ENCODE measurements around the gene POP5.
"Not testable (repeated sequence)": the region's sequence is repeated elsewhere in the genome, so short reads cannot be mapped to it uniquely, and the experiment has no call there.

The POP5 gene

GRCh38 chr12:120610560-120610959 lies 29.4 kb upstream of the POP5 start:
- TF ChIP-seq CTCF (IDR thresholded peaks at IDR 0.05), result no peak
- Histone ChIP-seq H3K4me2 (ENCODE audit: low read length) (no peak overlapping the region), H2AFZ (no peak overlapping the region), H3K9ac (no peak overlapping the region), H3K4me3 (ENCODE audit: low read depth, low read length) (no peak overlapping the region), H3K79me2 (no peaks in the 10 kb centered on the region), H3K27me3 (ENCODE audit: control insufficient read depth, insufficient read depth, low read length) (no peaks in the 10 kb centered on the region), H3K9me3 (ENCODE audit: control insufficient read depth, low read length) (no peaks in the 10 kb centered on the region), H3K4me1 (no peaks in the 10 kb centered on the region), H3K36me3 (ENCODE audit: control insufficient read depth, insufficient read depth, low read length) (no peaks in the 10 kb centered on the region), H3K27ac (no peak overlapping the region)

- H3K4me3 ChIP-seq (ENCODE audit: low read depth, low read length); H3K27me3 ChIP-seq (ENCODE audit: control insufficient read depth, insufficient read depth, low read length); H3K27ac ChIP-seq; H3K36me3 ChIP-seq (ENCODE audit: control insufficient read depth, insufficient read depth, low read length); H3K9me3 ChIP-seq (ENCODE audit: control insufficient read depth, low read length); H3K9ac ChIP-seq; H3K79me2 ChIP-seq; H3K4me1 ChIP-seq; H3K4me2 ChIP-seq (ENCODE audit: low read length); H2AFZ ChIP-seq: not testable (repeated sequence)
Measured at GRCh38 chr12:120602416-120602815, 21.2 kb upstream of the POP5 start.

GRCh38 chr12:120599672-120600552 lies 18.7 kb upstream of the POP5 start:
- no peak overlapping the region for H3K4me3 ChIP-seq (ENCODE audit: low read depth, low read length)
- H3K27ac ChIP-seq, result no peak overlapping the region
- H3K9ac ChIP-seq, result no peak overlapping the region

GRCh38 chr12:120598674-120599463 lies 17.7 kb upstream of the POP5 start:
- Histone ChIP-seq H3K4me2 (ENCODE audit: low read length) (no peak overlapping the region), H3K27ac (no peak overlapping the region), H3K9ac (no peak overlapping the region)

More at GRCh38 chr12:120599672-120600552, 18.7 kb upstream of the POP5 start:
- TF ChIP-seq CTCF (IDR thresholded peaks at IDR 0.05), result no peak
- Histone ChIP-seq H3K4me1 (no peaks in the 10 kb centered on the region), H3K4me2 (ENCODE audit: low read length) (no peak overlapping the region), H3K9me3 (ENCODE audit: control insufficient read depth, low read length) (no peaks in the 10 kb centered on the region), H3K27me3 (ENCODE audit: control insufficient read depth, insufficient read depth, low read length) (no peaks in the 10 kb centered on the region), H2AFZ (no peak overlapping the region), H3K79me2 (no peaks in the 10 kb centered on the region), H3K36me3 (ENCODE audit: control insufficient read depth, insufficient read depth, low read length) (no peaks in the 10 kb centered on the region)

More at GRCh38 chr12:120598674-120599463, 17.7 kb upstream of the POP5 start:
- Histone ChIP-seq H3K4me3 (ENCODE audit: low read depth, low read length) (no peak overlapping the region), H2AFZ (no peak overlapping the region), H3K79me2 (no peaks in the 10 kb centered on the region), H3K4me1 (no peaks in the 10 kb centered on the region), H3K9me3 (ENCODE audit: control insufficient read depth, low read length) (no peaks in the 10 kb centered on the region), H3K27me3 (ENCODE audit: control insufficient read depth, insufficient read depth, low read length) (no peaks in the 10 kb centered on the region), H3K36me3 (ENCODE audit: control insufficient read depth, insufficient read depth, low read length) (no peaks in the 10 kb centered on the region)
- TF ChIP-seq CTCF (IDR thresholded peaks at IDR 0.05), result no peak
